GM12878 (cell line): Measurements from ENCODE around the gene LGALS3BP. TPM values are rescaled to one million over a fixed set of nuclear protein-coding genes. Genes with fewer than 3 reads are reported as not detected.

ENCODE experiments used
- ATAC-seq: fragments of 200-7000 bp; cut with Tn5 transposase; 3 replicates; pipeline ENCODE4 v1.9.1; 2020; ENCODE audit warnings: mild to moderate bottlenecking, moderate library complexity
- BruUV-seq: library from RNA; stranded (reverse); fragments of 400-500 nt; replicated peaks from 2 replicates; lab custom pipeline; 2021; lab: Mats Ljungman, UMichigan
- CTCF ChIA-PET: fragments of 300-600 bp; sonication (Branson Sonifier 250); formaldehyde crosslinking; extraction: SDS; loops from one replicate; lab custom pipeline; 2021; ENCODE audit warnings: inconsistent platforms; lab: Yijun Ruan, JAX
- POLR2A ChIA-PET: fragments of 350-600 bp; formaldehyde crosslinking; extraction: SDS; loops from one replicate; lab custom pipeline; 2021; ENCODE audit warnings: inconsistent platforms; lab: Charles Lee
- RAD21 ChIA-PET: fragments of 300-600 bp; sonication (Branson Sonifier 250); formaldehyde crosslinking; loops from one replicate; lab custom pipeline; 2023; ENCODE audit warnings: antibody characterized with exemption; ENCODE audit not compliant: unreplicated experiment; lab: Charles Lee
- SMC1A ChIA-PET: fragments of 300-600 bp; sonication (Branson Sonifier 250); formaldehyde crosslinking; loops from one replicate; lab custom pipeline; 2023; ENCODE audit not compliant: unreplicated experiment, uncharacterized antibody; lab: Charles Lee
- DNase-seq: peaks from one replicate; pipeline ENCODE4 v3.0.0-alpha.2; 2011; ENCODE audit warnings: low read depth, low spot score
- FAIRE-seq: peaks from 3 replicates; lab custom pipeline; 2011; peaks lifted over from hg19 to GRCh38; lab: Jason Lieb, UNC
- H2AFZ ChIP-seq: 2 replicates; pipeline ENCODE4 v1.6.0; 2011; ENCODE audit warnings: low read depth, low read length, control low read depth; ENCODE audit not compliant: control insufficient read depth
- H3K27ac ChIP-seq: 2 replicates; pipeline ENCODE4 v1.5.1; 2011; ENCODE audit warnings: control low read depth; ENCODE audit not compliant: control insufficient read depth, insufficient read depth
- H3K27me3 ChIP-seq, 2 experiments: replicated peaks in 1 of 2; 2 replicates each; pipeline versions ENCODE4 v1.6.0 to v1.6.1; 2011; ENCODE audit warnings: low read length in 1 of 2; ENCODE audit not compliant: control insufficient read depth in 2 of 2, insufficient read depth in 2 of 2
- H3K36me3 ChIP-seq, 2 experiments: 2 replicates each; pipeline ENCODE4 v1.5.1; 2011; ENCODE audit warnings: low read length in 1 of 2; ENCODE audit not compliant: control insufficient read depth in 2 of 2, insufficient read depth in 2 of 2
- H3K4me1 ChIP-seq: 2 replicates; pipeline ENCODE4 v1.6.1; 2011; ENCODE audit warnings: mild to moderate bottlenecking, low read length, moderate library complexity, mixed read lengths; ENCODE audit not compliant: control insufficient read depth, insufficient read depth
- H3K4me2 ChIP-seq: 2 replicates; pipeline ENCODE4 v1.6.0; 2011; ENCODE audit warnings: control low read depth; ENCODE audit not compliant: control insufficient read depth, insufficient read depth
- H3K4me3 ChIP-seq: fragments of 200-600 bp; sonication (generic); 2 replicates; pipeline ENCODE4 v1.5.1; 2016
- H3K79me2 ChIP-seq: 2 replicates; pipeline ENCODE4 v1.6.0; 2011; ENCODE audit warnings: low read length; ENCODE audit not compliant: control insufficient read depth, insufficient read depth
- H3K9ac ChIP-seq: 2 replicates; pipeline ENCODE4 v1.8.0; 2011; ENCODE audit warnings: low read length, control low read depth, mixed read lengths; ENCODE audit not compliant: control insufficient read depth, insufficient read depth
- H3K9me3 ChIP-seq: replicated peaks from 3 replicates; pipeline ENCODE4 v1.5.1; 2011; ENCODE audit warnings: mild to moderate bottlenecking, low read length; ENCODE audit not compliant: control insufficient read depth, insufficient read depth
- H4K20me1 ChIP-seq: 2 replicates; pipeline ENCODE4 v1.6.0; 2011; ENCODE audit not compliant: control insufficient read depth, insufficient read depth
- BCL3 ChIP-seq: IDR thresholded peaks from 2 replicates; pipeline ENCODE4 v1.6.1; 2011; ENCODE audit warnings: borderline replicate concordance, low read depth, mild to moderate bottlenecking, moderate library complexity, low read length; ENCODE audit not compliant: insufficient read depth, poor library complexity, severe bottlenecking
- CBFB ChIP-seq: IDR thresholded peaks from 2 replicates; pipeline ENCODE4 v1.6.1; 2016; ENCODE audit warnings: antibody characterized with exemption, low read depth
- CBX3 ChIP-seq: fragments of 200-600 bp; sonication (generic); IDR thresholded peaks from 2 replicates; pipeline ENCODE4 v1.6.1; 2016; ENCODE audit warnings: low read depth, borderline replicate concordance
- CUX1 ChIP-seq: IDR thresholded peaks from 2 replicates; pipeline ENCODE4 v1.6.1; 2012; ENCODE audit warnings: improper control_type of control experiment, low read depth, low read length; ENCODE audit not compliant: insufficient replicate concordance
- HDAC2 ChIP-seq: fragments of 200-600 bp; sonication (generic); IDR thresholded peaks from 2 replicates; pipeline ENCODE4 v1.6.1; 2017
- HSF1 ChIP-seq: fragments of 150-350 bp; IDR thresholded peaks from 2 replicates; pipeline ENCODE4 v1.6.1; 2014; ENCODE audit warnings: mild to moderate bottlenecking, low read depth, low read length
- KDM1A ChIP-seq: fragments of 200-600 bp; sonication (generic); IDR thresholded peaks from 2 replicates; pipeline ENCODE4 v1.6.1; 2016; ENCODE audit warnings: borderline replicate concordance
- RBBP5 ChIP-seq: fragments of 200-600 bp; sonication (generic); conservative IDR thresholded peaks from 2 replicates; pipeline ENCODE4 v1.6.1; 2016
- RCOR1 ChIP-seq: conservative IDR thresholded peaks from 2 replicates; pipeline ENCODE4 v1.6.1; 2012; ENCODE audit warnings: low read depth, low read length, improper control_type of control experiment
- SUZ12 ChIP-seq: fragments of 200-600 bp; sonication (generic); IDR thresholded peaks from one replicate; pipeline ENCODE4 v1.6.1; 2018; ENCODE audit warnings: antibody characterized with exemption, mild to moderate bottlenecking; ENCODE audit not compliant: unreplicated experiment
- WRNIP1 ChIP-seq: IDR thresholded peaks from 2 replicates; pipeline ENCODE4 v1.6.1; 2011; ENCODE audit warnings: low read depth, low read length, improper control_type of control experiment, borderline replicate concordance
- YBX1 ChIP-seq: fragments of 450-650 bp; IDR thresholded peaks from 2 replicates; pipeline ENCODE4 v1.6.1; 2016; ENCODE audit warnings: antibody characterized with exemption
- WGBS: methylation state at CpG from one replicate; pipeline ENCODE4 v1.1.6; 2016; ENCODE audit warnings: low lambda C conversion rate; ENCODE audit not compliant: insufficient replicate concordance, insufficient coverage; ENCODE audit errors: missing lambda C conversion rate; 5-methylcytosine and 5-hydroxymethylcytosine counted together
- in situ Hi-C: fragments of 300-500 bp; cut with MboI; formaldehyde crosslinking; loops from 9 replicates; pipeline ENCODE4 v1.14.3; 2018; ENCODE audit warnings: mixed read lengths
- intact Hi-C: fragments of 100-400 bp; cut with micrococcal nuclease; formaldehyde crosslinking; loops from one replicate; pipeline ENCODE4 v1.14.2; 2022; ENCODE audit not compliant: unreplicated experiment
- polyA plus RNA-seq, 11 experiments: library from polyadenylated mRNA; depleted of rRNA in 4 of 11; unstranded in 6 of 11; stranded (reverse) in 5 of 11; fragments of >200 nt; fragmentation: Nextera tagmentation in 4 of 11; fragmentation: Illumina TruSeq in 1 of 11; extraction: Ambion mirVana in 4 of 11; extraction: Trizol in 1 of 11; gene quantifications; 1 replicate in 1 of 11; 2 replicates in 10 of 11; pipeline versions ENCODE4 v1.2.1 to v1.2.3, GENCODE V29; 2011 to 2016; ENCODE audit warnings: inconsistent platforms in 2 of 11, missing spikeins in 2 of 11, low read depth in 1 of 11
- total RNA-seq, 4 experiments: library from RNA; depleted of rRNA in 3 of 4; stranded (reverse); fragments of >200 nt in 3 of 4; fragmentation: Illumina TruSeq in 1 of 4; extraction: Trizol in 1 of 4; gene quantifications; 2 replicates each; pipeline versions ENCODE4 v1.2.1 to v1.2.3, GENCODE V29; 2013 to 2021

The LGALS3BP gene
- total and polyA plus RNA-seq, 10 of the 15 experiments (the other 5 are each of a cell fraction or from before 2014, with no cell fraction given): 0.52 to 5.2 (median 1.9) TPM

GRCh38 chr17:78924481-78925151 is 55.1 kb downstream of the LGALS3BP start:
- BruUV-seq: no TSS peak
- H3K9me3 ChIP-seq: no peaks in the 10 kb centered on the region
- H3K4me3 ChIP-seq: no peak overlapping the region
- H2AFZ ChIP-seq: no peak overlapping the region
- CTCF ChIA-PET: no interaction called here
- ATAC-seq: no peak
- H3K4me2 ChIP-seq: no peak overlapping the region
- TF ChIP-seq RCOR1 (no peak), CBX3 (no peak), WRNIP1 (no peak), HSF1 (no peak), YBX1 (no peak), RBBP5 (no peak), CUX1 (no peak), HDAC2 (no peak), KDM1A (no peak), SUZ12 (no peak), CBFB (no peak), BCL3 (no peak)
- peaks cover 2% of the 10 kb centered on the region; the same call in 1 of the 2 replicates for H3K4me1 ChIP-seq
- no peak overlapping the region for H3K9ac ChIP-seq
- no peak for DNase-seq
- no peak overlapping the region for H3K27ac ChIP-seq
- in situ Hi-C loops: no loop called here
- no peaks in the 10 kb centered on the region for H3K36me3 ChIP-seq
- no peaks in the 10 kb centered on the region for H4K20me1 ChIP-seq
- peaks cover 4 to 9% of the 10 kb centered on the region in 2 experiments; a peak in 3 of 4 replicates for H3K27me3 ChIP-seq
- intact Hi-C loops: no loop called here
- RAD21 ChIA-PET: no interaction called here
- POLR2A ChIA-PET: no interaction called here
- WGBS: 19% methylated on average over 10 of the region's 64 CpGs
- SMC1A ChIA-PET: no interaction called here
- H3K79me2 ChIP-seq: no peaks in the 10 kb centered on the region
- no peak for FAIRE-seq
